ENCODE results near the gene DCDC1.
"Not testable (repeated sequence)": the region's sequence is repeated elsewhere in the genome, so short reads cannot be mapped to it uniquely, and the experiment has no call there.

Gene DCDC1

DNA sequence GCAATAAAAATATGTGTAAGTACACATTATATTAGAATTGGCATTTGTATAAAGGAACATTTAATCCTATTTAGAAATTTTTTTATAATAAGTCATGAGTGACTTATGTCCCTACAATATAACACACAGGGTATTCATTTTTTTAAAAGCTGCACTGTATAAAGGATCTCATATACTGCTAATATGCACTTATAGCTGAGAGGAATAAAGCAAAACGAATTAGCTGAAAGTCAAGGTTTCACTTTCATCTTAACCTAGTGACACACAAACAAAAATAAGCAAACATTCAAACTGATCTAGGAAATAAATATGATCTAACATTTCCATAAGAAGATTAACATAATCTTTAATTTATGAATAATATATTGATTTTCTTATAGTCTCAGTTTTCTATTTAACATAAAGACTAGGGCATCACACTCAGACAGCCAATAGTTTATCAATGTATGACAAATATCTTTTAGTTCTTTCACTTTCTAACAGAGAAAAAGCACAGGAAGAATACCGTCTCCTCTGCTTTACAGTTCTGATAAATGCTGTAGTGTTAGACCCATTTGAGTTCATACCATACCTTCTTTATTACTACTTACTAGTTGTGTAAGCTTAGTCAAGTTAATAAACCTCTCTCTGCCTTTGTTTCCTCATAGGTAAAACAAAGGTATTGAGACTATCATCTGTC lies 42.9 kb downstream of the DCDC1 start:
- DNase-seq (ENCODE audit: low spot score), result no peak

GRCh38 chr11:31325160-31325559 lies 44.4 kb downstream of the DCDC1 start:
- DNase-seq (ENCODE audit: low spot score), result no peak

DNA sequence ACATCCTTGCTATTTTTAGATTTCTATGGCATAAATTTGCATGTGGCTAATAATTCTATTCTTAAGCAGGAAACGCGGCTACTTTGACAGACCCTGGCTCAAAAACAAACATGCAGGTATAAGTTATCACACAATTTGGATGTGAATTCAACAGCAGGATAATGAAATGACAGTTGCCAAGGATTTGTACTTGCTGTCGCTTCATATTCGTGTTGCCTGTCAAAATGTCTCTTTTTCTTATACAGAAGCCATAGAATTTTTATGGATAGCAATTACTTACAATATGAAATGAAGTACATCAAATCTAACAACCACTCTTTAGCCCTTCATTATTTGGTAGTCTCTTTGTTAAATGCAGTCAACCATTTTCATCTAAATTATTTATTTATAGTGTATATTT lies 46.4 kb downstream of the DCDC1 start:
- no peak for DNase-seq (ENCODE audit: low spot score)

DNA sequence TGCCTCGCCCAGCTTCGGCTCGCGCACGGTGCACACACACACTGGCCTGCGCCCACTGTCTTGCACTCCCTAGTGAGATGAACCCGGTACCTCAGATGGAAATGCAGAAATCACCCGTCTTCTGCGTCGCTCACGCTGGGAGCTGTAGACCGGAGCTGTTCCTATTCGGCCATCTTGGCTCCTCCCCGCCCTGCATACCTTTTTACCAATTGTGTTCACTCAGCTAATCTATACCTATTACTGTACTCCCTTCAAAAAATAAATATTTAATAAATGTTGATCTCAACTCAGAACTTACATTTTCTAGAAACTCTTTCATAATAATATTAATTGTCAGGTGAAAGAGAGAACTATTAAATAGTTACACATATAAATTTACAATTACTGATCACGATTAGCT lies 48.0 kb downstream of the DCDC1 start:
- DNase-seq (ENCODE audit: low spot score), result not testable (repeated sequence)

DNA sequence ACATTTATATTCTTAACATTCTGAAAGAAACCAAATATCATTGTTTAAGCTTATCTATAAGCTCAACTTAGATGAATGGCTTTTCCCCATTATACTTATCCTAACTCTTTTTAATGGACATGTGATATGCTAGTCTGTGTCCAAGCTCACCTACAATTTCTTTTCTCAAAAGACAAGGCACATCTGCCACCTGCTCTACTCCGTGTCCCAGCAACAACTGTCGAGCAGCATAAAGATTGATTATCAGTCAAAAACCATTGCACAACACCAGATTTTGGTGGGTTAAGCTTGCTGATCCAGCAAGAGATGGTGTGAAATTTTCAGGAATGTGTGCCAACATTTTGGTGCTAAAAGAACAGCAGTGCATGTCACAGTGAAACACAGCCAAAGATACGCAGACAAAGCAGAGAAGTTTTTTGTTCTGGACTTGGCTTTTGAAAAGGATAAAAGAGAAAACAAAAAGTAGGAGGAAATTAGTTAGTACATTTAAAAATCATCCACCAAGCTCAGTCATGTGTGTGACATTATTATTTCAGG lies 65.8 kb downstream of the DCDC1 start:
- DNase-seq (ENCODE audit: low spot score), result no peak

GRCh38 chr11:31301549-31302510 lies 67.7 kb downstream of the DCDC1 start:
- DNase-seq (ENCODE audit: low spot score), result no peak

- DNase-seq (ENCODE audit: low spot score), result no peak
Measured at GRCh38 chr11:31295308-31295707, 74.2 kb downstream of the DCDC1 start.

DNA sequence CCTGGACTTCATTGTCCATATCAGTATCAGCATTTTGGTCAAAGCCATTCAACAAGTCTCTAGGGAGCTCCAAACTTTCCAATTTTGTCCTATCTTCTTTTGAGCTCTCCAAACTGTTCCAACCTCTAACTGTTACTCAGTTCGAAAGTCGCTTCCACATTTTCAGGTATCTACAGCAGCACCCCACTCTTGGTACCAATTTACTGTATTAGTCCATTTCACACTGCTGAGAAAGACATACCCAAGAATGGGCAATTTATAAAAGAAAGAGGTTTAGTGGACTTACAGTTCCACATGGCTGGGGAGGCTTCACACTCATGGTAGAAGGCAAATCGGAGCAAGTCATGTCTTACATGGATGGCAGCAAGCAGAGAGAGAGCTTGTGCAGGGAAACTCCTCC lies 96.0 kb downstream of the DCDC1 start:
- not testable (repeated sequence) for DNase-seq (ENCODE audit: low spot score)

DNA sequence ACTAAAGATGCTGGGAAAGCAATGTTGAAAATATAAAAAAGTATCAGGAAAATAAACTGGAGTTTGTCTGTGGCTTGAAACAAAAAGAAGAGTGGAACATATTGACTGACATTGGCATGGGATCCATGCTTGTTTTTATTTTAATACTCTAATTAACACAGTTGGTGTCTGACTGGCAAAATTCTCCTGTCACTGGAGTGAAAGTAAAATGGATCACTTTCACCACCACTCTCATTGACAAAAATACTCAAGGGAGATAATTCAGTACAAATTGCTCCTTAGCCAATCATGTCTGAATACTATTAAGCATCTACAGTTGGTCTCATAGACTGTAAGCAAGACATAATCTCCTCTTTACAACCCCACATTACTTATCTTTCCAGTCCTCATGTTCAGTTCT lies 101.8 kb downstream of the DCDC1 start:
- DNase-seq (ENCODE audit: low spot score), result no peak

DNA sequence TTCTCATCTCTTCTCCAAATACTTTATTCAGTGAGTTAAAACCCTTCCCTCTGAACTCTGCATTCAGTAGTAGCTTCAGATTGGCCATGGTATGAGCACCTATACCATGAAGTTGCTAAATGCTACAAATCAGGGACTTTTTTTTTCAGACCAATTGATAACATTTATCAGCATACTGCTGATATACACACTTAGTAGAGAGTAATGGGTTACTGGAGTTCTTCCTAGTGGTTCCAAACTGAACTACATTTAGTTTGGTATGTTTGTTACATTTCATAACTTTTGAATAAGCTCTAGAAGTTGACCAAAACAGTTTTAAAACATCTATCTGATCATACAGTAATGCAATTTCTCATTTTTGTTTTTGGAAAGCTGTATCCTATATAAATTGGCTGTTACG lies 104.7 kb downstream of the DCDC1 start:
- no peak for DNase-seq (ENCODE audit: low spot score)

DNA sequence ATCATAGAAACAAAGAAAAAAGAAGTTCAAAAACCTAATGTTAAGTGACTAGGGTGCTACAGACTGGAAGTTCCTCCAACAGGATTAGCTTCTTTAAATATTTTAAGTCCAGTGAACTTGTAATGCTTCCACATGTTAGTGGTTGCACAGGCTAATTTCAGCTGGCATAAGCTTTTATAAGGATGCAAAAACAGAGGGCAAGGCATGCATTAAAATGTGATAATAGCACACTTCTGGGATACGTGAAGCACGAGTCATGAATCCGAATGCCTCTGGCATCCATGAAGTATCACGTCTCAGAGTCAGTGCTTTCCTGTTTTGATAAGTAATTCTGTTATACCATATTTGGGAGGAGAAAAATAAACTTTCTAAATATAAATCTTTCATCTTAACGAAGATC lies 106.8 kb downstream of the DCDC1 start:
- no peak for DNase-seq (ENCODE audit: low spot score)

DNA sequence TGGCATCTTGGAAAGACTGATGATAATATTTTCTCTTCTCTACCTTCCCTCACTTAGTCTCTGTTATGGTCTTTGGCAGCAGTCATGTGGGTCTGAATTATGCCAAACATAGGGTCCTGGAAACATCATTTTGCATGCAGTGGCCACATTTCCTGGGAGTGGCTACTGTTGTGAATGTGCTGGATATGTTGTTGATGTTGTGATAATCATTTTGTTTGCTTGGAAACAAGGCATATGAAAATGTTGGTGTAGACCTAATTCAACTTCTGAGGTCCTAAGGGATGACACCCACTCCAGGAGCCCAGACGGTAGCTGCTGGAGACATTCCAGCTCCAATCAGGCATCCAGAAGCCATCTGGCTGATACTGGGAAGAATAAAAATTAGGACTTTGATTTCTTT lies 109.7 kb downstream of the DCDC1 start:
- DNase-seq (ENCODE audit: low spot score), result no peak

- no peak for DNase-seq (ENCODE audit: low spot score)
Measured at GRCh38 chr11:31254415-31254814, 115.1 kb downstream of the DCDC1 start.

GRCh38 chr11:31248768-31249167 lies 120.8 kb downstream of the DCDC1 start:
- no peak for DNase-seq (ENCODE audit: low spot score)

DNA sequence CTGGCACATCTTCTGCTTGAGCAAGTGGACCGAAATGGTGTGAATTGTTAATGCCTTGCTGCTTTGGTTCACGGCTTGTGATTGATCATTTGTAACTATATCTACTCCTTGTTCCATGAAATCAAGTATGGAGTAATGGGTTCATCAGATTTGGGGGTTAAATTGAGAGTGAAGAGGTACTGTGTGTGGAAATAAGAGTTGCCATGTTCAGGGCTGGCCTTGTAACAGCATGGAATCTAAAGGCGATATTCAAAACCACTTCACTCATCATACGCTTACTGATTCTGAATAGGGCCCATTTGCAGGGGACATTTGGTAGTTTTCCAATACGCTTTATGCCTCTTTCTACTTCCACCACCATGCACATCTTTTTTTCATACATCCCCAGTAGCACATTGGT lies 122.2 kb downstream of the DCDC1 start:
- DNase-seq (ENCODE audit: low spot score), result no peak

- DNase-seq (ENCODE audit: low spot score), result no peak
Measured at GRCh38 chr11:31246451-31247165, 122.9 kb downstream of the DCDC1 start.

- no peak for DNase-seq (ENCODE audit: low spot score)
Measured at GRCh38 chr11:31243706-31244105, 125.8 kb downstream of the DCDC1 start.

DNA sequence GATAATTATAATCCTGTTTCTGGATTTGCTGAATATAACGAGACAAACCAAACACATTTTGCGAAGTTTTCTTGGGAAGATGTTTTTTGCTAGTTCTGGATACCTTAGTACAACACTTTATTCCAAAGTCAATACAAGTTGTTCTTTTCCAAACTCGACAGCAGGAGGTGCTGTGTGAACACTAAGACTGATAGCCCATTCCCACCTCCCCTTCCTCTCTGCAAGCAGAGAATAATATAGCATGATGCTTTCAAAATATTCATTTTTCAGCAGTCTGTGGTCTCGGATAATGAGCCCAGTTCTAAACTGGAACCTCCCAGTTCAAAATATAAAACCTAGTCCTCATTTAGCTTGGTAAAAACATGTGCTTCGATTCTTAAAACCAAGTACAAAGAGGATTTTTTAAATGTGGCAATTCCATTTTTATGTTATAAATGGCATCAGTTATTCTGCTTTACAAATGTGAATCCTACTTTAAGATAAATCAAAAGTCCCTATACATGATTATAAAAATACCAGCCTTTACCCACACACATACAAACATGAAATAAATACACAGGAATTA lies 129.1 kb downstream of the DCDC1 start:
- peak; percentile 25 for DNase-seq (ENCODE audit: low spot score)

DNA sequence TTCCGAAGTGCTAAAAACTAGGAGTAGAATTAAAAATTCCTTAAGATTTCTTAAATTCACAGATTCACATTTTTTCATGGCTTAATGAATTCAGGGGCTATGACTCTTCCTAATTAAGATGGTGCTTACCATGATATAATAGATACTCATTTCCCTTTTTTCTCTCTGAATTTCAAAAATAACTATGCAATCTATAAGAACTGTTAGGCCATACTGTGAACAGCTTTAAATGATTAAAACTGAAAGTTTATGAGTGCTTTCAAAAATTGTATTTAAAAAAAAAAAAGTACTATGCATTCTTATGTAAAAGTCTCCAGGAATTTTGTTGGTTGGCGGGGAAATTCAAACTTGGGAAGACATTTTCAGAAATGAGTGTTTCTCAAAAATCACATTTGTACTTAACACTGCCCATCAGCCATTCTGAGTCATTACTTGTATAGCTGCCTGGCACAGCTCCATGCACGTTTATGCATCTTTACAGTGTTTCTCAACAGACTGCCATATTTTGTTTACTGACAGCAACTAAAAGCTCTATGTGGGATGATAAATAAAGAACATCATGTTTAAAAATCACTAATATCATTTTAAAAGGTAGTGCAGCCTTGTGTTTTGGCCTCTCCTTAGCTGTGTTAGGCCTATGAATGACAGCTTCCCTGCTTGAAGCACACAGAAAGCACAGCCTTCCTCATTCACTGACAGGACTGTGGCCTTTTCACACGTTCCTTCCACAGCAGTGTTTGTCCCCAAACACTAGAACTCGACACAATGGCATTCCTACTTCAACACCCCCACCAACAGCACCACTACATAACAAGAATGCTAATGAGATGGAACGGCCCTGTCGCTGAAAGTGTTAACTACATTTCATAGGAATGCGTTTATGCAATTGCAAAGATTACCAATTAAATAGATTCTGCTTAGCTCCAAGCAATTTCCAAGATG lies 131.4 kb downstream of the DCDC1 start:
- DNase-seq (ENCODE audit: low spot score), result no peak

GRCh38 chr11:31236143-31236542 lies 133.4 kb downstream of the DCDC1 start:
- DNase-seq (ENCODE audit: low spot score), result no peak

DNA sequence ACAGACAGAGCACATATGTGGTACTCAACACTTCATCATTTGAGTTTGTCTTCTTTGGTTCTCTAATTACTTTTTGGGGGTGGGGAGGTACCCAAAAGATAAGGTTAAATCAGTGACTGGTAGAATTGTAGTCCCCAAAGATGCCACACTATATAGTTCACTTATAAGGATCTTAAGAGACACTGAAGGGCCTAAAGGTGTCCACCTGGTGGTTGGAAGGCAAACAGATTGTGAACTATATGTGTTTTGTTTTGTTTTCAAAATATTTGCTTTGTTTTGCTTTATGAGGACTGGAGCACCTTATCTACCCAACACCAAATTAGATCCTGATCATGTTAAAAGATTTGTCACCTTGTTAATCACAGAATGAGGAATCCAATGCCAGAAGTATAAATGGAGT lies 136.1 kb downstream of the DCDC1 start:
- no peak for DNase-seq (ENCODE audit: low spot score)

Measured in globus pallidus (tissue), 1 donor.